Neuronal stem cell (in vitro differentiated cells): ENCODE data around the gene MYO10.

Source experiments
- DNase-seq: peaks from one replicate; pipeline ENCODE4 v3.0.0-alpha.2; 2013; ENCODE audit warnings: low spot score
- H2AFZ ChIP-seq: one replicate; pipeline ENCODE4 v1.6.1; 2013; ENCODE audit warnings: mild to moderate bottlenecking, low read length, inconsistent platforms
- H2AK5ac ChIP-seq: 2 replicates; pipeline ENCODE4 v1.6.1; 2013; ENCODE audit warnings: low read depth, mild to moderate bottlenecking, inconsistent platforms, low read length, moderate library complexity, mixed read lengths
- H2BK120ac ChIP-seq: 2 replicates; pipeline ENCODE4 v1.6.1; 2013; ENCODE audit warnings: low read depth, mild to moderate bottlenecking, inconsistent platforms, low read length, moderate library complexity, mixed read lengths
- H2BK12ac ChIP-seq: one replicate; pipeline ENCODE4 v1.6.1; 2013; ENCODE audit warnings: low read length, inconsistent platforms
- H2BK15ac ChIP-seq: 2 replicates; pipeline ENCODE4 v1.6.1; 2013; ENCODE audit warnings: mild to moderate bottlenecking, low read length, inconsistent platforms, mixed read lengths
- H2BK5ac ChIP-seq: one replicate; pipeline ENCODE4 v1.6.1; 2013; ENCODE audit warnings: inconsistent platforms, mild to moderate bottlenecking, low read length, moderate library complexity
- H3K14ac ChIP-seq: one replicate; pipeline ENCODE4 v1.6.1; 2013; ENCODE audit warnings: low read length, inconsistent platforms
- H3K18ac ChIP-seq: 2 replicates; pipeline ENCODE4 v1.6.1; 2013; ENCODE audit warnings: low read length, inconsistent platforms
- H3K23ac ChIP-seq: 2 replicates; pipeline ENCODE4 v1.6.1; 2013; ENCODE audit warnings: low read depth, mild to moderate bottlenecking, mixed read lengths, low read length, inconsistent platforms; ENCODE audit not compliant: poor library complexity
- H3K27ac ChIP-seq: replicated peaks from 3 replicates; pipeline ENCODE4 v1.5.1; 2013; ENCODE audit warnings: low read length, inconsistent platforms
- H3K27me3 ChIP-seq, 3 experiments: 2 replicates each; pipeline ENCODE4 v1.6.1; 2013; ENCODE audit warnings: low read length in 3 of 3, mild to moderate bottlenecking in 2 of 3, inconsistent platforms in 1 of 3, low read depth in 1 of 3, mixed read lengths in 1 of 3, moderate library complexity in 1 of 3; ENCODE audit not compliant: control insufficient read depth in 3 of 3, insufficient read depth in 3 of 3
- H3K36me3 ChIP-seq, 2 donors: replicated peaks in 1 of 2; 2 replicates each; pipeline ENCODE4 v1.6.1; 2013; ENCODE audit warnings: low read length in 2 of 2; ENCODE audit not compliant: control insufficient read depth in 2 of 2, insufficient read depth in 2 of 2
- H3K4ac ChIP-seq: 2 replicates; pipeline ENCODE4 v1.6.1; 2013; ENCODE audit warnings: inconsistent platforms, mild to moderate bottlenecking, low read length, moderate library complexity
- H3K4me1 ChIP-seq, 2 donors: 1 replicate in 1 of 2; 2 replicates in 1 of 2; pipeline ENCODE4 v1.6.1; 2013; ENCODE audit warnings: low read length in 2 of 2, low read depth in 1 of 2; ENCODE audit not compliant: control insufficient read depth in 2 of 2, insufficient read depth in 1 of 2
- H3K4me2 ChIP-seq: one replicate; pipeline ENCODE4 v1.6.1; 2013; ENCODE audit warnings: mild to moderate bottlenecking, low read length, inconsistent platforms; ENCODE audit not compliant: insufficient read depth, poor library complexity, severe bottlenecking
- H3K4me3 ChIP-seq, 2 donors: 2 replicates each; pipeline ENCODE4 v1.5.1; 2013; ENCODE audit warnings: low read length in 2 of 2, mild to moderate bottlenecking in 2 of 2, inconsistent platforms in 1 of 2, moderate library complexity in 1 of 2
- H3K79me1 ChIP-seq: one replicate; pipeline ENCODE4 v1.6.1; 2013; ENCODE audit warnings: low read depth, mild to moderate bottlenecking, inconsistent platforms, low read length, moderate library complexity
- H3K9ac ChIP-seq: one replicate; pipeline ENCODE4 v1.6.1; 2013; ENCODE audit warnings: mild to moderate bottlenecking, low read depth, low read length, inconsistent platforms; ENCODE audit not compliant: poor library complexity
- H3K9me3 ChIP-seq, 2 donors: replicated peaks in 1 of 2; 2 replicates each; pipeline versions ENCODE3 to v1.6.1; 2013; ENCODE audit warnings: low read length in 2 of 2, mild to moderate bottlenecking in 2 of 2, inconsistent platforms in 1 of 2, low read depth in 1 of 2, mixed read lengths in 1 of 2, moderate library complexity in 1 of 2; ENCODE audit not compliant: control insufficient read depth in 2 of 2, insufficient read depth in 1 of 2
- H4K8ac ChIP-seq: one replicate; pipeline ENCODE4 v1.6.1; 2013; ENCODE audit warnings: low read depth, mild to moderate bottlenecking, inconsistent platforms, low read length, moderate library complexity
- H4K91ac ChIP-seq: one replicate; pipeline ENCODE4 v1.6.1; 2013; ENCODE audit warnings: low read length, low read depth, mild to moderate bottlenecking, inconsistent platforms; ENCODE audit not compliant: poor library complexity
- WGBS, 2 donors: extraction: QIAGEN DNeasy Blood & Tissue Kit; methylation state at CpG; one replicate each; pipeline ENCODE4 v1.1.7; 2013; ENCODE audit warnings: missing lambda C conversion rate in 2 of 2, mixed read lengths in 1 of 2; ENCODE audit not compliant: insufficient read length in 2 of 2, insufficient replicate concordance in 1 of 2; ENCODE audit errors: extremely low coverage in 2 of 2; 5-methylcytosine and 5-hydroxymethylcytosine counted together

MYO10 gene

DNA sequence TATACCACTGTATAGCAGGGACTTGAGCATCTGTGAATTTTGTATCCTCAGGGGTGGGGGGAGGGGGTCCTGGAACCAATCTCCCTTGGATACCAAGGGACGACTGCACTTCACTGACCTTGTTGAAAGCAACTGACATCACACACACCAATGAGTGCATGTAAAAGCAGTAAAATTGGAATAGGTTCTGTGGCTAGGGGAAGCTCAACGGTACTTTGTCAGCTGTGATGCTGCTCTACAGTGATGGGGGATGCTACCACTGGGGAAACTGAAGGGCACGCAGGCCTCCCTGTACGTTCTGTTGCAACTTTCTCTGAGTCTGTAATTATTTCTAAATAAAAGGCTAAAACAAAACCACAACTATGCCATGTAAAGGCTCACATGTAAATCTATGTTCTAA lies 272.2 kb downstream of the MYO10 start:
- no peak overlapping the region for H3K9ac ChIP-seq
- H2AK5ac ChIP-seq: no peak overlapping the region
- H2AFZ ChIP-seq: no peak overlapping the region
- H3K36me3 ChIP-seq: peaks cover 33 to 55% of the 10 kb centered on the region in 2 donors
- no peak overlapping the region for H3K14ac ChIP-seq
- H4K8ac ChIP-seq: no peak overlapping the region
- no peak overlapping the region for H3K23ac ChIP-seq
- H3K79me1 ChIP-seq: peaks cover 2% of the 10 kb centered on the region
- H4K91ac ChIP-seq: no peak overlapping the region
- H3K9me3 ChIP-seq: no peaks in the 10 kb centered on the region
- H3K4me1 ChIP-seq: no peaks in the 10 kb centered on the region
- H3K18ac ChIP-seq: no peak overlapping the region
- H3K4me3 ChIP-seq: no peak overlapping the region
- H2BK5ac ChIP-seq: no peak overlapping the region
- no peaks in the 10 kb centered on the region for H3K27me3 ChIP-seq
- WGBS, 2 donors: no CpG with 5 or more reads among the region's 4 CpGs
- no peak overlapping the region for H2BK15ac ChIP-seq
- no peak overlapping the region for H2BK120ac ChIP-seq
- H3K4me2 ChIP-seq: no peak overlapping the region
- no peak overlapping the region for H3K27ac ChIP-seq
- no peak overlapping the region for H2BK12ac ChIP-seq
- no peak overlapping the region for H3K4ac ChIP-seq
- DNase-seq: no peak

DNA sequence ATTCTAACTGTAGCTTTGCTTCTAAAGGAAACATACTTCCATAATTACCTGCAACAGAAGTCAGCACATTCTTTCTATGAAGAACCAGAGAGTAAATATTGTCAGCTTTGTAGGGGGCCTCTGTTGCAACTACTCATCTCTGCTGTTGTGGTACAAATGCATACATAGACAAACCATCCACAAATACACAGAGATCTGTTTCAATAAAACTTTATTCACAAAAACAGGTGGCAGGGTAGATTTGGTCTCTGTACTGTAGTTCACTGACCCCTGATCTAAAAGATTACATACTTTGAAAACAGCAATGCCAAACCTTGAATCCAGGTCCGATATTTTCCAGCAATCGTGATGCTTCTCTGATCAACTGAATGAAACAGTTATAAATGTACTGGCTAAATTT lies 274.4 kb downstream of the MYO10 start:
- Histone ChIP-seq H3K27ac (no peak overlapping the region), H3K14ac (no peak overlapping the region), H3K36me3 (peaks cover 14 to 33% of the 10 kb centered on the region in 2 donors), H3K27me3 (no peaks in the 10 kb centered on the region), H4K8ac (no peak overlapping the region), H3K18ac (no peak overlapping the region), H2BK12ac (no peak overlapping the region), H3K4me1 (no peaks in the 10 kb centered on the region), H3K79me1 (peaks cover 2% of the 10 kb centered on the region), H3K9ac (no peak overlapping the region), H2BK5ac (no peak overlapping the region), H3K23ac (no peak overlapping the region), H4K91ac (no peak overlapping the region), H3K9me3 (no peaks in the 10 kb centered on the region), H3K4me2 (no peak overlapping the region), H3K4me3 (no peak overlapping the region), H2AFZ (no peak overlapping the region), H2BK120ac (no peak overlapping the region), H3K4ac (no peak overlapping the region), H2BK15ac (no peak overlapping the region), H2AK5ac (no peak overlapping the region)
- no peak for DNase-seq
- no CpG with 5 or more reads among the region's 2 CpGs for WGBS, 2 donors

DNA sequence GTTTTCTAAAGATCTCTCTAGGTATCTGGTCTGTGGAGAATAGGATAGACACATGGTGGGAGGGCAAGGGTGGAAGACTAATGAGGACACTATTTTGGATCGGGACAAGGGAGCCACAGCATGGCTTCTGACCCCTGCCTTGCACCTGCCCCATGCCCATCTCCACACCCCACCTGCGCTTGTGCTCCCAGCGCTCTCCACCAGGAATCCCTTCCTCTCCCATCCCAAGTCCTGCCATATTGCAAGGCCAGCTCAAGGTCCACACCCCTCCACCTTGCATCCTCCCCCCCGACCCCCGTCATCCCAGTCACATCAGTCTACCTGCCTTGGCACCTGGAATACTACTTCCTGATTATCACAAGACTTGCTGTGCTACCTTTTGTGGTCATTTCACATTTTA lies 275.1 kb downstream of the MYO10 start:
- H3K36me3 ChIP-seq: peaks cover 8 to 26% of the 10 kb centered on the region in 2 donors
- H3K79me1 ChIP-seq: no peaks in the 10 kb centered on the region
- H2BK15ac ChIP-seq: no peak overlapping the region
- no peak overlapping the region for H3K23ac ChIP-seq
- H3K27ac ChIP-seq: no peak overlapping the region
- no peak overlapping the region for H3K18ac ChIP-seq
- H3K4me3 ChIP-seq: no peak overlapping the region
- H2BK5ac ChIP-seq: no peak overlapping the region
- no peak overlapping the region for H2AK5ac ChIP-seq
- H3K4me2 ChIP-seq: no peak overlapping the region
- no peak for DNase-seq
- H2AFZ ChIP-seq: no peak overlapping the region
- H3K9ac ChIP-seq: no peak overlapping the region
- H4K91ac ChIP-seq: no peak overlapping the region
- no peak overlapping the region for H4K8ac ChIP-seq
- no peak overlapping the region for H3K4ac ChIP-seq
- WGBS, 2 donors: no CpG with 5 or more reads among the region's 5 CpGs
- no peak overlapping the region for H2BK12ac ChIP-seq
- no peak overlapping the region for H2BK120ac ChIP-seq
- H3K4me1 ChIP-seq: no peaks in the 10 kb centered on the region
- H3K14ac ChIP-seq: no peak overlapping the region
- no peaks in the 10 kb centered on the region for H3K27me3 ChIP-seq
- H3K9me3 ChIP-seq: no peaks in the 10 kb centered on the region

DNA sequence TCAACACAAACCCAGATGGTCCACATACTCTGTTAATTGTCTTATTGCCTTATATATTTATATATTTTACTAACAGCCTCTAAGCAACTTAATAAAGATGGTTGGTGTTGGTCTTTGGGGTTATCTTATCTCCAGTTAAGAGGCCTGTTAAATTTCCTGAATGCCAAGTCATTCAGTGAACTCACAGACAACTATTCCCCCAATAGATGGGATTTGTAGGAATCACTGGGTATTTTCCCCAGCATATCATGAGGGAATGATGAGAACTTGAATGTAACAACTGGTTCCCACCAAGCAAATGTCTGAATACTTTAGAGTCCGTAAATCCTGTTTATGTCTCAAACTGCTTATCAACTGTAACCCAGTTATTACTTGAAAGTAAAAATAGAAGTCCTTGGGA lies 276.6 kb downstream of the MYO10 start:
- Histone ChIP-seq H3K79me1 (no peaks in the 10 kb centered on the region), H3K27me3 (no peaks in the 10 kb centered on the region), H3K27ac (no peak overlapping the region), H3K9ac (no peak overlapping the region), H2BK12ac (no peak overlapping the region), H2AK5ac (no peak overlapping the region), H2AFZ (no peak overlapping the region), H3K4me1 (no peaks in the 10 kb centered on the region), H3K9me3 (no peaks in the 10 kb centered on the region), H3K18ac (no peak overlapping the region), H3K4me3 (no peak overlapping the region), H3K4ac (no peak overlapping the region), H3K4me2 (no peak overlapping the region), H2BK15ac (no peak overlapping the region), H4K8ac (no peak overlapping the region), H4K91ac (no peak overlapping the region), H3K14ac (no peak overlapping the region), H2BK5ac (no peak overlapping the region), H3K36me3 (peaks cover 4 to 12% of the 10 kb centered on the region in 2 donors), H3K23ac (no peak overlapping the region), H2BK120ac (no peak overlapping the region)
- no peak for DNase-seq
- no CpG with 5 or more reads among the region's 1 CpG for WGBS, 2 donors
